Activated T-helper 1 cell treated with Interleukin-2 at 50 U/mL for 16 hours (primary cell): ENCODE results near the gene ARHGEF18.
"Not testable (repeated sequence)": the region's sequence is repeated elsewhere in the genome, so short reads cannot be mapped to it uniquely, and the experiment has no call there.

ENCODE experiments used
- DNase-seq: peaks from one replicate; pipeline ENCODE4 v3.0.0-alpha.2; 2020; ENCODE audit warnings: low read depth

Gene ARHGEF18

DNA sequence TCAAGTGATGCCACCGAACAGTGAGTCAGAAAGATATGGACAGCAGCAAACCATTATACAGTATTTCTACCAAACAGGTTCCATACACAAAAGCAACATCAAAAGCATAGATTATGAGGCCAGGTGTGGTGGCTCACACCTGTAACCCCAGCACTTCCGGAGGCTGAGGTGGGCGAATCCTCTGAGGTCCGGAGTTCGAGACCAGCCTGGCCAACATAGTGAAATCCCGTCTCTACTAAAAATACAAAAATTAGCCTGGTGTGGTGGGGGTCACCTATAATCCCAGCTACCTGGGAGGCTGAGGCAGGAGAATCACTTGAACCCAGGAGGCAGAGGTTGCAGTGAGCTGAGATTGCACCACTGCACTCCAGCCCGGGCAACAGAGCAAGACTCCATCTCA is 1.7 kb upstream of the ARHGEF18 start:
- not testable (repeated sequence) for DNase-seq

GRCh38 chr19:7349231-7349591 is 474 bp downstream of the ARHGEF18 start:
- DNase-seq, result no peak

DNA sequence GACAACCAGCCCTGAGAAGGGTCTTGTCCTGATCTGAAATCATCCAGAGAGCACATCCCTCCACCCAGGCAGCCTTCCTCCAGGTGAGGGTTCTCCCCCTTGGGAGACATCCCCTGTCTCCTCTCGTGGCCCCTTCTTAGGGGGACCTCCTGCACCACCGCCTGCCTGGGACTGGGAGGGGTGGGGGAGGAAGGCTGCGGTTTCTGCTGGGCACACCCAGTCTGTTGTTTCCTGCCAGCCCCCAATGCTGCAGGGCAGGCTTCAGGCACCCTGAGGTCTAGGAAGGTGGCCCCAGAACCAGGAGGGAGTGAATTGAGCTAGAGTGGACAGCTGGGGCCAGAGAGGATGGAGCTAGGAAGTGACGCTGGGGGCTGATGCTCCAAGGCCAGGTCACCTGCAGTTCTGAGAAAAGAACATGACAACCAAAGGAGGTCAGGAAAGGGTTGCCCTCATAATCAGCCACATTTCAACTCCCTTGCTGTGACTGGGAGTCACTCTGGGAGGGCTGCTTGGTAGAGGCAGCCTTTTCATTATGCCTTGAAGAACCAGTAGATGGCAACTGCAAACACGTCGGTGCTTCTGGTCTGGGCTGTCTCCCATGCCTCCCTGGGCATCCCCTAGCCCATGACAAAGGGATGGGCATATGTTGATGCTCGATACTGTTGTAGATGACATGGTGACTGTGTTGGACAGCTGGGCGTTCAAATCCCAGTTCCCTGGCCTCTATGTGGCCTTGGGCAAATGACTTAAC is 1.4 kb downstream of the ARHGEF18 start:
- DNase-seq, result peak; percentile 70

DNA sequence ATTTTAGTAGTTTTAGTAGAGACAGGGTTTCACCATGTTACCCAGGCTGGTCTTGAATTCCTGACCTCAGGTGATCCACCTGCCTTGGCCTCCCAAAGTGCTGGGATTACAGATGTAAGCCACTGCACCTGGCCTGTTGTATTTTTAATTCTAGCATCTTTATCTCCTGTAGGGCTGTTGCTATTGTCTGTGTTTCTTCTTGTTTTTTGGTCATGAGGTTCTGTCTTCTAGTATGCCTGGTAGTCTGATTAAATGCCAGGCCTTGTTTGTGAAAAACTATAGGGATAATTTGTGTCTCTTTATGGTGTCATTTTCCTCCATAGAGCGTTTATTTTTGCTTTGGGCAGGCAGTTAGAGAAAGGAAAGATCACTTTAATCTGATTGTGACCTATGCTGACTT is 3.1 kb downstream of the ARHGEF18 start:
- DNase-seq, result no peak

GRCh38 chr19:7355151-7355820 is 6.5 kb downstream of the ARHGEF18 start:
- DNase-seq, result no peak

GRCh38 chr19:7355871-7356270 is 7.1 kb downstream of the ARHGEF18 start:
- no peak for DNase-seq

DNA sequence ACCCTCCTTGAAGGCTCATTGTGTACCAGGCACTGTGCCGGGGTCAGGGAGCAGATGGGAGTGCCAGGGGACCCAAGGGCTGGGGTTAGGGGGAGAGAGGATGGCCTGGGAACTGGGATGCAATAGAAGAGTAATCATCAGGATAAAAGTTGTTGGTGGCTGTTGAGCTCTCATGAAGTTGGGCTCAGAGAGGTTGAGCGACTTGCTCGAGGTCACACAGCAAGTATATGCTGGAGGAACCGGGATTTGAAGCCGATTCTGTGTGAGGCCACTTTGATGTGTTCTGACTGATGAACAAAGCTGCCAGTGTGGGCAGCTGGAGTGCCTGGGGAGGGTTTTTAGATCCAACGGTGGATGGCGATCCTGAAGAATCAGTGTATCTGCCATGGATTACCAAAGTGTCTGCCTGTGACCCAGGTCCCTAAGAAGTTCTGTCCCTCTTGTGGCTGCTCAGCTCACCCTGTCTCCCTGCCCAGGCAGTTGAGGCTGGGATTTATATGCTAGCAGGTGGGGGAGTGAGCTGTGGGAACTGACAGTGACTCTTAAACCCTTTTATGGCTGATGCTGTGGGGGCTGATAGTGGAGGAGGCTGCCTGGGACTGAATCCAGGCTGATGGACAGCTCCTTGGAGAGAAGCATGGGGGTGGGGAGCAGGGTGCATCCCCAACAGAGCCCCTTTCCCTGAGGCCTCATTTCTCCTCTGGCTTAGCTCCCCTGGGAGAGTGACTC is 8.3 kb downstream of the ARHGEF18 start:
- no peak for DNase-seq

GRCh38 chr19:7358102-7358597 is 9.4 kb downstream of the ARHGEF18 start:
- DNase-seq, result no peak

GRCh38 chr19:7360393-7360984 is 11.8 kb downstream of the ARHGEF18 start:
- DNase-seq, result no peak

DNA sequence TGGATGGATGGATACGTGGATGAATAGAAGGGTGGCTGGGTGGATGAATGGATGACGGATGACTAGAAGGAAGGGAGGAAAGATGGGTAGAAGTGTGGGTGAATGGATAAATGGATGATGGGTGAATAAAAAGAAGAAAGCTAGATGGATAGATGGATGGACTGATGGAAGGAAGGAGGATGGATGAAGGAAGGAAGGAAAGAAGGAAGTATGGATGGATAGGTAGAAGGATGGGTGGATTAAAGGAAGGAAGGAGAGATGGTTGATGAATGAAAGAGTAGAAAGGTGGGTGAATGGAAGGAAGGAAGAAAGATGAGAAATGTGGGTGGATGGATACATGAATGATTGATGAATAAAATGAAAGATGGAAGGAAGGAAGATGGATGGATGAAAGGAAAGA is 14.5 kb downstream of the ARHGEF18 start:
- no peak for DNase-seq

- DNase-seq, result no peak
These were observed 18.1 kb downstream of the ARHGEF18 start for GRCh38 chr19:7366701-7367420.

DNA sequence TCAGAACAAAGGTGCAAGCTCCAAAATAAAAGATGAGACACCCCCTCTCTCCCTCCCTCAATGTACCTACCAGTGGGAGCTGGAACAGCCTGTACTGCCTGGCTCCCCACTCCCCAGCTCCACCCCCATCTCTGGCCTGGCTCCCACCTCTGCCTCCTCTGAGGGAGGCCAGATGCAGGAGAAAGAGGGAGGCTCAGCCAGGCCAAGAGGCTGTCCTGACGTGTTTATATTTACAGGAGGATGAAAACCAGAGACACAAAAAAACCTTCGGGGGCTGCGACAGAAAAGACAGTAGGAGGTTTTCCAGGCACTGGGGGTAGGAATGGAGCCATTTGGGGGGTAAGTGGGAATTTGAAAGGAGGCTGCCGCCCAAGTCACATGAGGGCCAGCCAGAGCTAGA is 19.7 kb downstream of the ARHGEF18 start:
- no peak for DNase-seq

GRCh38 chr19:7368866-7369265 is 20.1 kb downstream of the ARHGEF18 start:
- not testable (repeated sequence) for DNase-seq

DNA sequence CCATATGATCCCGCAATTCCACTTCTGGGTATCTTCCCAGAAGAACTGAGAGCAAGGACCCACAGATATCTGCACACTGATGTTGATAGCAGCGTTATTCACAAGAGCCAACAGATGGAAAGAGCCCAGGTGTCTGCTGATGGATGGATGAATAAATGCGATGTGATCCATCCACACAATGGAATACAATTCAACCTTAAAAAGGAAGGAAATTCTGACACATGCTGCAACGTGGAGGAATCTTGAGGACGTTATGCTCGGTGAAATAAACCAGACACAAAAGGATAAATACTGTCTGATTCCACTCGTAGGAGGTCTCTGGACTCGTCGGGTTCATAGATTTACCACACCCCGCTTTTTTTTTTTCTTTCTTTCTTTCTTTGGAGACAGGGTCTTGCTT is 21.8 kb downstream of the ARHGEF18 start:
- DNase-seq, result no peak

DNA sequence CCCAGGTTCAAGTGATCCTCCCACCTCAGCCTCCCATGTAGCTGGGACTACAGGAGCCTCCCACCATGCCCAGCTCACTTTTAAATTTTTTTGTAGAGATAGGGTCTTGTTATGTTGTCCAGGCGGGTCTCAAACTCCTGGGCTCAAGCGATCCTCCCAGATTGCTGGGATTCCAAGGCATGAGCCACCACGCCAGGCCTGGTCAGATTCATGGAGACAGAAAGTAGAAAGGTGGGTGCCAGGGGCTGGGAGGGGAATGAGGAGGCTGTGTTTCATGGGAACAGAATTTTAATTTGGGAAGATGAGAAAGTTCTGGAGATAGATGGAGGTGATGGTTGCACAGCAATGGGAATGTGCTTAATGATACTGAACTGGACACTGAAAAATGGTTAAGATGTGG is 22.3 kb downstream of the ARHGEF18 start:
- no peak for DNase-seq

- no peak for DNase-seq
These were observed 24.1 kb downstream of the ARHGEF18 start for GRCh38 chr19:7372810-7373209.

GRCh38 chr19:7373862-7374261 is 25.1 kb downstream of the ARHGEF18 start:
- no peak for DNase-seq

DNA sequence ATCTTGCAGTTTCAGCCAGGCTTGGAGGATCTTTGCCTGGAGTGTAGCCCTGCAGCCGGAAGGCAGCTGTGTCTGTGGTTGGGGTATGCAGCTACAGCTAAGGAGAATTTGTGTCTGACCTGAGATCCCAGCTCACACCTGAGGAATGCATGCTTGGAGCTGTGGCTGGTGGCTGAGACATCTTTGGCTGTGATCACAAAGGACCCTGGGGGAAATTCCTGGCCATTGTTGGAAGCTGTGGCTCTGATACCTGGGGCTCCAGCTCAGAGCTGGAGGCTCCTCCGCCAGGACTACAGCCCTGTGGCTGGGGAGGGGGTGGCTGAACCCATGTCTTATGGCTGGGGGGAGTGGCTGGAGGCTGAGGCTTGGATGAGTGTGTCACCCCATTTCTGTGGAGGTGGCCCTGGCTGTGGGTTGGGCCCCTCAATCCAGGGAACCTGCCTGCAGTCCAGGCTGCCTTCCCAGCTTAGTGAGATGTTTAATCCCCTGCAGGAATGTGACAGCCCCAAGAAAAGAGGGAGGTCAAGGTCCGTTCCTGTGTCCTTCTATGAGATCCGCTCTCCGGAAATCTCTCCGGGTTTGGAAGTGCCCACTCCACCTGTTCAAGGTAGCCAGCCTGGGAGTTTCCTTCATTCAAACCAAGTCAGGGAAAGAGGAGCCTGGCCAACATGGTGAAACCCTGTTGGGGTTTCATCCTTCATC is 27.6 kb downstream of the ARHGEF18 start:
- no peak for DNase-seq

DNA sequence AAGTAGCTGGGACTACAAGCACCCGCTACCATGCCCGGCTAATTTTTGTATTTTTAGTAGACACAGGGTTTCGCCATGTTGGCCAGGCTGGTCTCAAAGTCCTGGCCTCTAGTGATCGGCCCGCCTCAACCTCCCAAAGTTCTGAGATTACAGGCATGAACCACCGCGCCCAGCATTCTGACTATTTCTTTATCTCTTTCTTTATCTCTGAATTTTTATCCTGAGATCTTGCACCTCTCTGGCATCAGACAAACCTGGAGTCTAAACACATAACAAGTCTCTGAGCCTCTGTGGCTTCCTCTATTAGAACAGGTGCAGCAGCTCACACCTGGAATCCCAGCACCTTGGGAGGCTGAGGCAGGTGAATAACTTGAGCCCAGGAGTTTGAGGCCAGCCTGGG is 28.5 kb downstream of the ARHGEF18 start:
- no peak for DNase-seq

- no peak for DNase-seq
These were observed 32.3 kb downstream of the ARHGEF18 start for GRCh38 chr19:7381073-7381390.

GRCh38 chr19:7382694-7383093 is 34.0 kb downstream of the ARHGEF18 start:
- DNase-seq, result no peak
